GM23248 (cell line): ENCODE results near the gene PRSS50.

ENCODE experiments used
- EZH2 ChIP-seq: fragments of 200-600 bp; sonication (generic); IDR thresholded peaks from 2 replicates; pipeline ENCODE4 v1.6.1; 2018; ENCODE audit warnings: antibody characterized with exemption, mild to moderate bottlenecking; ENCODE audit not compliant: insufficient read depth, poor library complexity, severe bottlenecking
- EZH2phosphoT487 ChIP-seq: fragments of 200-600 bp; sonication (generic); IDR thresholded peaks from 2 replicates; pipeline ENCODE4 v1.6.1; 2018; ENCODE audit warnings: antibody characterized with exemption, moderate library complexity, mild to moderate bottlenecking, low read depth; ENCODE audit not compliant: insufficient read depth

GRCh38 chr3:46719735-46720271 is 2.1 kb upstream of the PRSS50 start:
- TF ChIP-seq EZH2phosphoT487 = no peak
- TF ChIP-seq EZH2 = no peak
